Right ventricle myocardium superior (tissue), 1 donor: Measurements from ENCODE around the gene TARM1. TPM values are rescaled to one million over a fixed set of nuclear protein-coding genes. Genes with fewer than 3 reads are reported as not detected.

Source experiments
- ATAC-seq: fragments of 200-7000 bp; cut with Tn5 transposase; one replicate; pipeline ENCODE4 v1.9.1; 2020; ENCODE audit warnings: mild to moderate bottlenecking; ENCODE audit not compliant: poor library complexity
- DNase-seq: peaks from one replicate; pipeline ENCODE4 v3.0.0-alpha.2; 2020
- intact Hi-C: fragments of 100-400 bp; cut with DNase I; formaldehyde crosslinking; loops from one replicate; pipeline ENCODE4 v1.11.2; 2022
- long read RNA-seq: library from polyadenylated mRNA; unstranded; transcript quantifications from one replicate; pipeline ENCODE4 v2.0.0, GENCODE V29; 2021
- total RNA-seq: library from RNA; stranded (reverse); fragmentation: NEBNext Ultra II Directional; extraction: Animal tissue kit (Norgen Biotek cat#: 25700); gene quantifications from one replicate; pipeline ENCODE4 v1.2.1, GENCODE V29; 2021
- donor health status: DM: no; HTN: yes; CAD: no; lungs with severe emphysema.

Gene TARM1
- not detected for total RNA-seq
- long read RNA-seq = 0 reads

GRCh38 chr19:54081032-54081431, at the start of gene TARM1:
Gene TARM1 (minus strand): TSS chr19:54081365. CDS start chr19:54081340, 25 bp downstream.
- ATAC-seq = no peak
- intact Hi-C loops = no loop called here
- DNase-seq = no peak

GRCh38 chr19:54129617-54129996, 48.4 kb upstream of the TARM1 start:
- intact Hi-C loops = no loop called here
- no peak for DNase-seq
- no peak for ATAC-seq

DNA sequence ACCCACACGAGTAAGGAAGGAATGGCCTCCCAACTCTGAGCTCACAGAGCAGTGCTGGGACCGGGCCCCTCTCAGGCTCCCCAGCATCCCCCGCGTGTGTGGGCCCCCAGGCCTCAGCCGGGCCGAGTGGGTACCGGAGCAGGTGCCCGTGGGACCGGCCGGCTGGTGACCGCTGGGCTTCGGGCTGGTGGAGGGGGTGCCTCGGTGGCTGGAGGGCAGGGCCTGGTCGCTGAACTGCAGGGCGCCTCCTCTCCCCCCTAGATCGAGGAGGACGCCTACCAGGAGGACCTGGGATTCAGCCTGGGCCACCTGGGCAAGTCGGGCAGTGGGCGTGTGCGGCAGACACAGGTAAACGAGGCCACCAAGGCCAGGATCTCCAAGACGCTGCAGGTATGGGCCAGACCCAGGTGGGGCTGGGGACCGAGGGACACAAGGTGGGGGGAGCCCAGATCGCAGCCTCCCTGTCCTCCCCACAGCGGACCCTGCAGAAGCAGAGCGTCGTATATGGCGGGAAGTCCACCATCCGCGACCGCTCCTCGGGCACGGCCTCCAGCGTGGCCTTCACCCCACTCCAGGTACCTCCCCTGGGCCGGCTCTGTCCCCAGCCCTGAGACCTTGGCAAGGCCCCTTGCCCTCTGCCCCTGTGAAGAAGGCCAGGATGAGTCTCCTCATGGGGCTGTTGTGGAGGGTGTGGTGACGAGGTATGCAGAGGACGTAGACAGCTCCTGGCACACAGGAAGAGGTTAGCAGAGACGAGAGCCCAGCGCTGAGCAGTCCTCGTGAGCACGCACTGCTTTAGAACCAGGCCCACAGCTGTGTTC, 47.8 kb upstream of the TARM1 start:
- ATAC-seq = no peak
- no peak for DNase-seq
- intact Hi-C loops = no loop called here

DNA sequence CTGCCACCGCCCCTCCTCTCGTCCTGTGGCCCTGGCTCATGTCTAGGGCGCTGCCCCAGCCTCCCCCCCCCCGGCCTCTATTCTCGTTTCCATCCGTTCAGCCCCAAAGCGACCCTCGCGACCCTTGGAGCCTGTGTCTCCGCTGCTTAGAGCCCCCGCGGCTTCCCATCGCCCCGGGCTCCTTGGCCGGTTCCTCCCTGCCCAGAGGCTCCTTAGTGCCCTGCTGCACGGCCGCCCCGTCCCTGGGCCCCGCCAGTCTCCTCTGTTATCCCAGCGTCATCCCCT, 47.2 kb upstream of the TARM1 start:
- ATAC-seq = no peak
- DNase-seq = no peak
- intact Hi-C loops = no loop called here

- DNase-seq (no peak), ATAC-seq (no peak)
- intact Hi-C loops = no loop called here
These were observed 46.7 kb upstream of the TARM1 start for GRCh38 chr19:54127688-54128440.

- ATAC-seq = no peak
- intact Hi-C loops = no loop called here
- no peak for DNase-seq
These were observed 44.5 kb upstream of the TARM1 start for GRCh38 chr19:54125713-54126112.

- intact Hi-C loops = no loop called here
- no peak for ATAC-seq
- no peak for DNase-seq
These were observed 43.2 kb upstream of the TARM1 start for GRCh38 chr19:54124393-54124792.

GRCh38 chr19:54123682-54124081, 42.5 kb upstream of the TARM1 start:
- ATAC-seq (no peak), DNase-seq (no peak)
- intact Hi-C loops = no loop called here

DNA sequence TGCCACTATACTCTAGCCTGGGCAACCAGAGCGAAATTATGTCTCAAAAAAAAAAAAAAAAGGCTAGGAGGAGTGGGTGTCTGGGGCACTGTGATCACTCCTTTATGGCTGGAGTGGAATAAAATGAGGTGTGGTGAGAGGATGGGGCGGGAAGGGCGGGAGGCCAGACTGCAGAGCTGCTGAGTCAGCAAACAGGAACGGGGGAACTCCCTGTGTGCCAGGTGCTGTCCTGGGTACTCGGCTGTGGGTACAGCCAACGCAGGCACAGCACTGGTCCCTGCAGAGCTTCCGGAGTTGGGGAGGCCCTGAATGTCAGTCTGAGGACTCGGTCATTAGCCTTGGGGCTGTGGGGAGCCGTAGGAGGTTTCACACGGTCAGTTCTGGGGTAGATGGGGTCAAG, 40.1 kb upstream of the TARM1 start:
- no peak for ATAC-seq
- no peak for DNase-seq
- intact Hi-C loops = no loop called here

DNA sequence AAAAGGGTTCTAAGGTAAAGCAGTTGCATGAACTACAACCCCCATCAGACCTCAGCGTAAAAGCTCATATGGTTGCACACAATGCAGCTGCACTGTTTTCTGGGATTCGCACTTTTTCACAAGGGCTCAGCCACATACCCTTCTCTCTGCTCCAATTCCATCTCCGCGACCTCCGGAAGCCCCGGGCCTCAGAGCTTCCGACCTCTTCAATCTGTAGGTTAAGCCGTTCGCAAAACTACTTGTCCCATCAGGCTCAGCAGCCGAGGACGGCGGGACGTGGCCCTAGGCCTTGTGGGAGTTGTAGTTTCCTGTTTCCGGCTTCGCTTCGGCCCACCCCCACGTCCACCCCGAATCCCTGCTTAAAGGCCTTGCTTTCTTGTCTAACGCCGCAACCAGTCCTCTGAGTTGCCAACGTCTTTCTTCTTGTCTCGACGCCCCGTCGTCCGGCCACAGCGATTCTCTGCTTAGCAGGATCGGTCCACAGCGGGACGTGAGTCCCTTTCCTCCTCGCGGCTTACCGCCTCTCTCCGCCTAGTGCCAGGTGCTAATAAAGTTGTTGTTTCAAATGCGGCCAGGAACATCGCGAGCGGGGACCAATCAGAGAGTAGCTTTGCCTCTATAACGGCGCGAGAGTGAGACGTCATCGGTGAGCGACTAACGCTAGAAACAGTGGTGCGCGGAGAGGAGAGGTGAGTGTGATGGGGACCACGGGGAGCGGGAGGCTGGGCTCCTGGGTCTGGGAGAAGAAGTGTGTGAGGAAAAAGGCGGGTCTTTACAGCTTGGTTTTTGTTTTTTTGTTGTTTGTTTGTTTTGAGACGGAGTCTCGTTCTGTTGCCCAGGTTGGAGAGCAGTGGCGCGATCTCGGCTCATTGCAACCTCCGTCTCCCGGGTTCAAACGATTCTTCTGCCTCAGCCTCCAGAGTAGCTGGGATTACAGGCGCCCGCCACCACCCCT, 34.2 kb upstream of the TARM1 start, which contains the start of the genes PRPF31 and TFPT:
TSS of gene PRPF31 (plus strand) at position 646 of the 955 bp plus-strand sequence. CDS start 2,525 bp downstream, outside the sequence.
TSS of gene TFPT (minus strand) at position 549 of the 955 bp plus-strand sequence. CDS start at position 161, 388 bp downstream.
- intact Hi-C loops = no loop called here
- peak; percentile 98 for DNase-seq
- peak; percentile 96 for ATAC-seq

GRCh38 chr19:54114340-54115108, 33.4 kb upstream of the TARM1 start:
- intact Hi-C loops = no loop called here
- DNase-seq (no peak), ATAC-seq (peak; percentile 15)

- DNase-seq (no peak), ATAC-seq (no peak)
- intact Hi-C loops = no loop called here
These were observed 28.5 kb upstream of the TARM1 start for GRCh38 chr19:54109651-54110050.

GRCh38 chr19:54108496-54108895, 27.3 kb upstream of the TARM1 start:
- intact Hi-C loops = no loop called here
- ATAC-seq (no peak), DNase-seq (no peak)

GRCh38 chr19:54107876-54108490, 26.8 kb upstream of the TARM1 start:
- ATAC-seq (no peak), DNase-seq (no peak)
- intact Hi-C loops = no loop called here

GRCh38 chr19:54106716-54107115, 25.6 kb upstream of the TARM1 start:
- DNase-seq (no peak), ATAC-seq (no peak)
- intact Hi-C loops = no loop called here

- ATAC-seq (no peak), DNase-seq (no peak)
- intact Hi-C loops = no loop called here
These were observed 24.6 kb upstream of the TARM1 start for GRCh38 chr19:54105796-54106195.

GRCh38 chr19:54104998-54105715, 24.0 kb upstream of the TARM1 start:
- ATAC-seq (no peak), DNase-seq (no peak)
- intact Hi-C loops = no loop called here
